Measurements from ENCODE around the gene KCNK18. TPM values are rescaled to one million over a fixed set of nuclear protein-coding genes. Genes with fewer than 3 reads are reported as not detected.

KCNK18 gene
- total RNA-seq, 4 donors from 2014 or later, result not detected

DNA sequence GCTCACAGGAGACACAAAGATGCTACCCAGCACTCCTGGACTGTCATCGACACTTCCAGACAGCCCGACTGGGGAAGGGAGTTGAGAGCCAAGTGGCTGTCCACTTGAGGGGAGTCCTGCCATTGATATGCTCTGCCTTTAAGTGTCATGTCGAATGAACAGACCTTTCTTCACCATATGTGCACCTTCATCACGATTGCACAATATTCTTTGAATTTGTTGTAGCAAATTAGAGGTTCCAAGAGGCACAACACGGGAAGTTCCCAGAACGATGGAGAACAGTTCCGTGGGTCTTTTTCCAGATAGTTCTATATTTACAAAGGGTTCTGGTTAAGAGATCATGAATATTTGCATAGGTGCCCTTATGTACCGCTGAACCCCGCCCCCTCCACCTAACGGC is 59.6 kb downstream of the KCNK18 start:
- intact Hi-C loops (cut with DNase I), result no loop called here

DNA sequence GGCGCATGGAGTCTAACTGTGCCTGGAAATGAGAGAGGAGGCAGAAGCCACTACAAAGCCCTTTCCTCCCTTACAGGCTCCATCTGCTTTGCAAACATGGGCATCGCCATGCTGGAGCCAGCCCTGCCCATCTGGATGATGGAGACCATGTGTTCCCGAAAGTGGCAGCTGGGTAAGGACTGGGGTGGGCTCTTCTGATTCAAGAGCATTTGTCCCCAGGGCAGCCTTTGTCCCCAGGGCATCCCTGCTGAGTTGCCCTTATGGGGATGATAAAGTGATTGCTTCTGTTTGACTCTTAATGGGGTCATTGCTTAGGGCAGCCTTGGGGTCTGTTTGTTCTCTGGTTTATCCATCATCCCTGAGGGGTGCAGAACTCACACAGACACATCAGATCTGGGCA is 60.4 kb downstream of the KCNK18 start:
- H3K4me1 ChIP-seq, result no peaks in the 10 kb centered on the region
- intact Hi-C loops (cut with DNase I), result no loop called here
- peak; percentile 78 for DNase-seq (ENCODE audit: extremely low spot score)
- no peak for TF ChIP-seq CTCF (IDR thresholded peaks at IDR 0.05)
- no peaks in the 10 kb centered on the region for H3K36me3 ChIP-seq
- H3K9me3 ChIP-seq, result no peaks in the 10 kb centered on the region
- 89% methylated on average over 3 of the region's 3 CpGs for WGBS
- no peak overlapping the region for H3K4me3 ChIP-seq
- no peak overlapping the region for H3K27ac ChIP-seq (replicated peaks in 1 of 4)
- H3K27me3 ChIP-seq, result peaks cover 0 to 55% (median 0%) of the 10 kb centered on the region in 4 donors

More for the DNA sequence above, 59.6 kb downstream of the KCNK18 start:
- Histone ChIP-seq H3K4me3 (no peak overlapping the region), H3K36me3 (no peaks in the 10 kb centered on the region), H3K27ac (replicated peaks in 1 of 4) (no peak overlapping the region), H3K27me3 (peaks cover 0 to 52% (median 0%) of the 10 kb centered on the region in 4 donors), H3K9me3 (no peaks in the 10 kb centered on the region), H3K4me1 (no peaks in the 10 kb centered on the region)
- DNase-seq (ENCODE audit: extremely low spot score), result no peak
- 86% methylated on average over 10 of the region's 10 CpGs for WGBS
- TF ChIP-seq EP300 (IDR thresholded peaks at IDR 0.05), result no peak
- TF ChIP-seq POLR2AphosphoS5 (IDR thresholded peaks at IDR 0.05), result no peak
- no peak for TF ChIP-seq CTCF (IDR thresholded peaks at IDR 0.05)
- TF ChIP-seq POLR2A (IDR thresholded peaks at IDR 0.05; ENCODE audit: low read depth), result no peak

- H3K36me3 ChIP-seq, result no peaks in the 10 kb centered on the region
- no peak overlapping the region for H3K27ac ChIP-seq (replicated peaks in 1 of 4)
- intact Hi-C loops (cut with DNase I), result no loop called here
- no peaks in the 10 kb centered on the region for H3K9me3 ChIP-seq
- 56% methylated on average over 3 of the region's 3 CpGs for WGBS
- TF ChIP-seq CTCF (IDR thresholded peaks at IDR 0.05) (no peak), POLR2A (IDR thresholded peaks at IDR 0.05; ENCODE audit: low read depth) (no peak)
- H3K4me1 ChIP-seq, result no peaks in the 10 kb centered on the region
- DNase-seq (ENCODE audit: extremely low spot score), result no peak
- H3K27me3 ChIP-seq, result peaks cover 0 to 68% (median 0%) of the 10 kb centered on the region in 4 donors
- H3K4me3 ChIP-seq, result no peak overlapping the region
Measured at GRCh38 chr10:117259279-117259678, 62.0 kb downstream of the KCNK18 start.

Small RNAs within 50 kb of the gene (small RNA-seq; reads per million reads assigned to genes)
- 0 to 0.17 (median 0) reads per million in 3 donors for gene MIR3663

Other genes starting within 250 kb of the KCNK18 start
- 1 to 10 TPM; 3.5 to 8.6 (median 6.1) TPM for gene SHTN1, start 192.3 kb upstream of the KCNK18 start, total RNA-seq
- gene VAX1, start 59.2 kb upstream of the KCNK18 start, total RNA-seq, result not detected
- 1 to 10 TPM in 3 of 4 donors, under 1 TPM in 1; 0.65 to 2.8 (median 2.1) TPM for gene SLC18A2, start 43.6 kb downstream of the KCNK18 start, total RNA-seq
- gene PDZD8, start 178.0 kb downstream of the KCNK18 start, total RNA-seq, result 10 to 100 TPM; 32.1 to 43.7 (median 38.0) TPM